OCI-LY3 (cell line): Measurements from ENCODE around the gene MYADM.

ENCODE experiments used
- CTCF ChIP-seq: fragments of 200-600, 300-600 bp; sonication (generic); IDR thresholded peaks from 2 replicates; pipeline ENCODE4 v1.5.1; 2014; ENCODE audit warnings: antibody characterized with exemption, low read length, low read depth
- EZH2phosphoT487 ChIP-seq: fragments of 200-600 bp; shearing (Covaris generic); IDR thresholded peaks from 2 replicates; pipeline ENCODE4 v1.6.1; 2018; ENCODE audit warnings: antibody characterized with exemption, mixed run types, low read depth

GRCh38 chr19:53903055-53903680 lies 35.5 kb downstream of the MYADM start:
- TF ChIP-seq CTCF = no peak
- TF ChIP-seq EZH2phosphoT487 = no peak
